IMR-90 (cell line): ENCODE measurements around the gene CPA4. TPM values are rescaled to one million over a fixed set of nuclear protein-coding genes. Genes with fewer than 3 reads are reported as not detected.
A peak's percentile ranks its signal among the peaks of the same experiment; 100 is the strongest.

Source experiments
- ATAC-seq: fragments of 200-7000 bp; cut with Tn5 transposase; 2 replicates; pipeline ENCODE4 v1.9.1; 2020; ENCODE audit warnings: low read depth, mild to moderate bottlenecking, moderate library complexity
- BruUV-seq: library from RNA; stranded (reverse); fragments of 400-500 nt; replicated peaks from 2 replicates; lab custom pipeline; 2021; lab: Mats Ljungman, UMichigan
- CTCF ChIA-PET: fragments of 300-600 bp; formaldehyde crosslinking; extraction: SDS; loops from one replicate; lab custom pipeline; 2021; ENCODE audit warnings: antibody characterized with exemption; lab: Yijun Ruan, JAX
- POLR2A ChIA-PET: fragments of 300-600 bp; sonication (Branson Sonifier 250); formaldehyde crosslinking; loops from one replicate; lab custom pipeline; 2022; ENCODE audit warnings: antibody characterized with exemption; ENCODE audit not compliant: unreplicated experiment; lab: Charles Lee
- DNase-seq: peaks from one replicate; pipeline ENCODE4 v3.0.0; 2013
- H2AFZ ChIP-seq: replicated peaks from 2 replicates; pipeline ENCODE3; 2013; ENCODE audit warnings: low read length, mild to moderate bottlenecking; ENCODE audit not compliant: poor library complexity
- H2AK5ac ChIP-seq: 2 replicates; pipeline ENCODE4 v1.6.1; 2013; ENCODE audit warnings: low read depth, low read length, inconsistent platforms
- H2AK9ac ChIP-seq: replicated peaks from 2 replicates; pipeline ENCODE3; 2013; ENCODE audit warnings: mild to moderate bottlenecking, low read depth, low read length, moderate library complexity; ENCODE audit not compliant: poor library complexity
- H2BK120ac ChIP-seq: 2 replicates; pipeline ENCODE4 v1.6.1; 2013; ENCODE audit warnings: low read depth, low read length, inconsistent platforms
- H2BK15ac ChIP-seq: 3 replicates; pipeline ENCODE4 v1.6.1; 2013; ENCODE audit warnings: low read depth, low read length, inconsistent platforms
- H2BK20ac ChIP-seq: 2 replicates; pipeline ENCODE4 v1.6.1; 2013; ENCODE audit warnings: low read depth, mild to moderate bottlenecking, inconsistent platforms, low read length, moderate library complexity
- H2BK5ac ChIP-seq: 2 replicates; pipeline ENCODE4 v1.6.1; 2013; ENCODE audit warnings: mild to moderate bottlenecking, low read depth, low read length, inconsistent platforms; ENCODE audit not compliant: poor library complexity, severe bottlenecking
- H3K14ac ChIP-seq: replicated peaks from 2 replicates; pipeline ENCODE4 v1.6.1; 2013; ENCODE audit warnings: low read depth, low read length, inconsistent platforms
- H3K18ac ChIP-seq: 2 replicates; pipeline ENCODE4 v1.6.1; 2013; ENCODE audit warnings: low read depth, low read length, control low read depth
- H3K23ac ChIP-seq: 2 replicates; pipeline ENCODE4 v1.6.1; 2013; ENCODE audit warnings: low read depth, low read length, inconsistent platforms
- H3K27ac ChIP-seq: 2 replicates; pipeline ENCODE4 v1.5.1; 2013; ENCODE audit warnings: mild to moderate bottlenecking, control low read depth, low read length; ENCODE audit not compliant: insufficient read depth
- H3K27me3 ChIP-seq: 2 replicates; pipeline ENCODE4 v1.6.1; 2013; ENCODE audit warnings: low read length; ENCODE audit not compliant: control insufficient read depth, insufficient read depth
- H3K36me3 ChIP-seq: 2 replicates; pipeline ENCODE4 v1.6.1; 2013; ENCODE audit warnings: low read length, mixed read lengths; ENCODE audit not compliant: control insufficient read depth, insufficient read depth
- H3K4ac ChIP-seq: 2 replicates; pipeline ENCODE4 v1.6.1; 2013; ENCODE audit warnings: low read depth, low read length, inconsistent platforms
- H3K4me1 ChIP-seq: 2 replicates; pipeline ENCODE4 v1.6.1; 2013; ENCODE audit warnings: low read length, mixed read lengths; ENCODE audit not compliant: control insufficient read depth, insufficient read depth
- H3K4me2 ChIP-seq: 2 replicates; pipeline ENCODE4 v1.6.1; 2013; ENCODE audit warnings: low read depth, mild to moderate bottlenecking, control low read depth, low read length, moderate library complexity
- H3K4me3 ChIP-seq: 2 replicates; pipeline ENCODE4 v1.5.1; 2013; ENCODE audit warnings: low read depth, mild to moderate bottlenecking, control low read depth, low read length, moderate library complexity; ENCODE audit not compliant: insufficient read depth
- H3K56ac ChIP-seq: 2 replicates; pipeline ENCODE4 v1.6.1; 2013; ENCODE audit warnings: low read length, inconsistent platforms; ENCODE audit not compliant: insufficient read depth; ENCODE audit errors: extremely low read depth
- H3K79me1 ChIP-seq, 2 experiments: 2 replicates each; pipeline ENCODE4 v1.6.1; 2013; ENCODE audit warnings: low read length in 2 of 2, inconsistent platforms in 1 of 2, low read depth in 1 of 2
- H3K9ac ChIP-seq: 2 replicates; pipeline ENCODE4 v1.6.1; 2013; ENCODE audit warnings: low read depth, low read length, control low read depth
- H3K9me1 ChIP-seq: 2 replicates; pipeline ENCODE4 v1.6.1; 2013; ENCODE audit warnings: low read length, inconsistent platforms; ENCODE audit not compliant: insufficient read depth
- H3K9me3 ChIP-seq: 2 replicates; pipeline ENCODE4 v1.6.1; 2013; ENCODE audit warnings: low read length; ENCODE audit not compliant: control insufficient read depth, insufficient read depth
- H4K20me1 ChIP-seq: 2 replicates; pipeline ENCODE4 v1.6.1; 2013; ENCODE audit warnings: low read length, inconsistent platforms; ENCODE audit not compliant: insufficient read depth
- H4K5ac ChIP-seq: 2 replicates; pipeline ENCODE4 v1.6.1; 2013; ENCODE audit warnings: mild to moderate bottlenecking, low read depth, low read length, control low read depth
- H4K8ac ChIP-seq, 2 experiments: 2 replicates each; pipeline ENCODE4 v1.6.1; 2013; ENCODE audit warnings: low read depth in 2 of 2, low read length in 2 of 2, control low read depth in 1 of 2, inconsistent platforms in 1 of 2
- H4K91ac ChIP-seq: 2 replicates; pipeline ENCODE4 v1.6.1; 2013; ENCODE audit warnings: low read depth, low read length, inconsistent platforms; ENCODE audit not compliant: insufficient read depth
- BHLHE40 ChIP-seq: fragments of 150-350 bp; IDR thresholded peaks from 2 replicates; pipeline ENCODE4 v1.6.1; 2016; ENCODE audit warnings: mild to moderate bottlenecking, low read depth, low read length
- CHD1 ChIP-seq: IDR thresholded peaks from 2 replicates; pipeline ENCODE4 v1.6.1; 2012; ENCODE audit warnings: low read depth, low read length, improper control_type of control experiment
- CTCF ChIP-seq: conservative IDR thresholded peaks from 2 replicates; pipeline ENCODE4 v1.5.1; 2012; ENCODE audit warnings: mild to moderate bottlenecking, low read depth, low read length, improper control_type of control experiment
- ELK1 ChIP-seq: fragments of 150-350 bp; IDR thresholded peaks from 2 replicates; pipeline ENCODE4 v1.6.1; 2016; ENCODE audit warnings: low read depth, mild to moderate bottlenecking, low read length, moderate library complexity, borderline replicate concordance
- FOS ChIP-seq: fragments of 150-350 bp; IDR thresholded peaks from 2 replicates; pipeline ENCODE4 v1.6.1; 2016; ENCODE audit warnings: low read depth, low read length
- MAFK ChIP-seq: IDR thresholded peaks from 2 replicates; pipeline ENCODE4 v1.6.1; 2012; ENCODE audit warnings: low read depth, low read length, improper control_type of control experiment
- MAZ ChIP-seq: IDR thresholded peaks from 2 replicates; pipeline ENCODE4 v1.6.1; 2012; ENCODE audit warnings: low read depth, mild to moderate bottlenecking, low read length, improper control_type of control experiment, moderate library complexity, borderline replicate concordance
- MXI1 ChIP-seq: IDR thresholded peaks from 2 replicates; pipeline ENCODE4 v1.6.1; 2012; ENCODE audit warnings: low read depth, mild to moderate bottlenecking, low read length, moderate library complexity, borderline replicate concordance
- POLR2A ChIP-seq: IDR thresholded peaks from 2 replicates; pipeline ENCODE4 v1.6.1; 2012; ENCODE audit warnings: mild to moderate bottlenecking, low read depth, low read length
- RAD21 ChIP-seq: IDR thresholded peaks from 2 replicates; pipeline ENCODE4 v1.6.1; 2012; ENCODE audit warnings: low read length, improper control_type of control experiment
- RCOR1 ChIP-seq: IDR thresholded peaks from 2 replicates; pipeline ENCODE4 v1.6.1; 2012; ENCODE audit warnings: mild to moderate bottlenecking, low read length, improper control_type of control experiment; ENCODE audit not compliant: insufficient replicate concordance
- RFX5 ChIP-seq: IDR thresholded peaks from 2 replicates; pipeline ENCODE4 v1.8.0; 2012; ENCODE audit warnings: low read depth, mild to moderate bottlenecking, low read length, moderate library complexity
- SMC3 ChIP-seq: fragments of 150-350 bp; IDR thresholded peaks from 2 replicates; pipeline ENCODE4 v1.6.1; 2016; ENCODE audit warnings: low read depth, mild to moderate bottlenecking, antibody characterized with exemption, low read length, moderate library complexity
- WGBS, 2 experiments: methylation state at CpG; one replicate each; pipeline versions ENCODE4 v1.1.5 to v1.1.7; 2013; ENCODE audit warnings: missing lambda C conversion rate in 2 of 2; ENCODE audit not compliant: insufficient read length in 1 of 2; ENCODE audit errors: extremely low coverage in 2 of 2; 5-methylcytosine and 5-hydroxymethylcytosine counted together
- dilution Hi-C: fragments of 300-500 bp; cut with HindIII; formaldehyde crosslinking; loops from one replicate; pipeline ENCODE4 v1.14.3; 2018; ENCODE audit warnings: low sequenced_read_pairs; ENCODE audit not compliant: unreplicated experiment
- in situ Hi-C: fragments of 300-500 bp; cut with MboI; formaldehyde crosslinking; loops from 3 replicates; pipeline ENCODE4 v1.14.3; 2019; ENCODE audit warnings: low sequenced_read_pairs, inconsistent platforms, mixed read lengths
- intact Hi-C: fragments of 100-400 bp; cut with micrococcal nuclease; formaldehyde crosslinking; loops from 2 replicates; pipeline ENCODE4 v1.10.0; 2022
- polyA plus RNA-seq, 3 experiments: library from polyadenylated mRNA; depleted of rRNA; stranded (reverse); fragments of >200 nt; gene quantifications; 2 replicates each; pipeline ENCODE4 v1.2.3, GENCODE V29; 2012; ENCODE audit warnings: low replicate concordance in 1 of 3
- total RNA-seq: library from RNA; depleted of rRNA; stranded (reverse); fragments of >200 nt; gene quantifications from 2 replicates; pipeline ENCODE4 v1.2.3, GENCODE V29; 2012
- TF ChIP-seq, protein P1 (sequence below): fragments of 150-350 bp; IDR thresholded peaks from 2 replicates; pipeline ENCODE4 v1.6.1; 2017; ENCODE audit warnings: mild to moderate bottlenecking, antibody characterized with exemption, low read length, low read depth

CPA4 gene
- total and polyA plus RNA-seq, 2 of the 4 experiments (the other 2 are of a cell fraction), result 316 to 365 TPM

DNA sequence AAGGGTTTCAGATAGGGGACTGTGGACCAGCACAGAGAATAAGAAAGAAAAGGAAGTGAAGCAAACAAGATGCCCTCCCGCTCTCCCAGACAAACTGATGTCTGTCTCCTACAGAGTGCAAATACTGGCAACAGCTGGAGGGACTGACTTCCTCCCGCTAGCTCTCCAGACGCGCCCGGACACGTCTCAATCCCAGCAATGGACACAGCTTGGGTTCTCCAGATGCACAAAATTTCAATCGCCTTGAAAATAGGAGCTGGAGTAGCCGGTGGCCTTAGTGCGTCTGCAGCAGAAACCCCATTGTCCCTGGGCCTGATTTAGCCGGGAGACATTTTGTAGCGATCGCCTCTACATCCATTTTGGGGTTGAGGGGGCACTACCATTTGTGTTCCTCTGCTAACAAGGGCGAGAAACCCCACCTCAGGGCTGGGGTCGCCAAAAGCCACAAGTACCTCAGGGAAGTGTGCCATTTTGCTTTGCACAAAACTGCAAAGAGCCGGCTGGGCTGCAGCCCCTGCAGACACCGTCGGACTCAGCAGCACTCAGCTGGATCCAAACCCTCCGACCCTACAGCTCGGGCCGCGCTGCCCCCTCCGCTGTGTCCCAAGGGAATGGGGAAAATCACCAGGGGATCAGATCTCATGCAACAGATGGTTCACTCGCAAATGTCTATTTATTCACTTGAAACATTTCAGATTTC, 20.4 kb upstream of the CPA4 start:
- Histone ChIP-seq H3K9me3 (no peaks in the 10 kb centered on the region), H3K4ac (peak overlapping the region; percentile 65), H4K91ac (peak overlapping the region; percentile 19; the same call in 1 of the 2 replicates), H3K36me3 (no peaks in the 10 kb centered on the region), H4K20me1 (no peaks in the 10 kb centered on the region), H3K4me3 (no peak overlapping the region), H3K4me1 (peaks cover 12% of the 10 kb centered on the region), H2BK15ac (peak overlapping the region; percentile 13; the same call in 1 of the 3 replicates), H2BK20ac (peak overlapping the region; percentile 36), H2AFZ (peak overlapping the region; percentile 80), H3K14ac (peak overlapping the region; percentile 71; the same call in 1 of the 2 replicates), H3K79me1 (no peaks in the 10 kb centered on the region), H2AK9ac (peak overlapping the region; percentile 33), H4K8ac (peak overlapping the region; percentile 34 to 52; a peak in 2 of 4 replicates), H3K9me1 (no peaks in the 10 kb centered on the region; the same call in 1 of the 2 replicates), H3K23ac (peak overlapping the region; percentile 22; the same call in 1 of the 2 replicates), H3K4me2 (peak overlapping the region; percentile 44), H2AK5ac (no peak overlapping the region), H3K27ac (no peak overlapping the region), H4K5ac (peak overlapping the region; percentile 52), H2BK5ac (no peak overlapping the region), H3K18ac (peak overlapping the region; percentile 21), H2BK120ac (peak overlapping the region; percentile 61), H3K9ac (0 out of 2 replicates have a peak overlapping the region, but pooled peaks have one; percentile 17), H3K27me3 (peaks cover 4% of the 10 kb centered on the region; the same call in 1 of the 2 replicates), H3K56ac (no peak overlapping the region)
- DNase-seq (no peak), ATAC-seq (no peak)
- CTCF ChIA-PET, result interaction anchor here (0.7 kb wide), 1 partner anchor 49 kb away, joined by 4 read pairs; no protein-coding TSS in a partner anchor
- WGBS, 2 experiments, result 20% methylated on average over 15 of the region's 23 CpGs; no CpG with 5 or more reads in 1 of the 2 experiments
- POLR2A ChIA-PET, result interaction anchor here (0.6 kb wide), 1 partner anchor 20 kb away, joined by 3 read pairs; the partner anchor contains the start of gene CPA4
- no TSS peak for BruUV-seq
- in situ Hi-C loops, result no loop called here
- dilution Hi-C loops, result no loop called here
- intact Hi-C loops, result no loop called here
- TF ChIP-seq MAZ (no peak), RCOR1 (no peak), CTCF (no peak), SMC3 (no peak), FOS (no peak), MAFK (no peak), ELK1 (no peak), MXI1 (no peak), BHLHE40 (no peak), POLR2A (no peak), RAD21 (no peak), CHD1 (no peak), RFX5 (no peak)
- TF ChIP-seq, protein P1, sequence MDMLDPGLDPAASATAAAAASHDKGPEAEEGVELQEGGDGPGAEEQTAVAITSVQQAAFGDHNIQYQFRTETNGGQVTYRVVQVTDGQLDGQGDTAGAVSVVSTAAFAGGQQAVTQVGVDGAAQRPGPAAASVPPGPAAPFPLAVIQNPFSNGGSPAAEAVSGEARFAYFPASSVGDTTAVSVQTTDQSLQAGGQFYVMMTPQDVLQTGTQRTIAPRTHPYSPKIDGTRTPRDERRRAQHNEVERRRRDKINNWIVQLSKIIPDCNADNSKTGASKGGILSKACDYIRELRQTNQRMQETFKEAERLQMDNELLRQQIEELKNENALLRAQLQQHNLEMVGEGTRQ, result no peak
